GM19455 (cell line): ENCODE results near the gene CTNNBIP1.
"Not testable (repeated sequence)": the region's sequence is repeated elsewhere in the genome, so short reads cannot be mapped to it uniquely, and the experiment has no call there.

Experiments
- ATAC-seq: cut with Tn5 transposase; IDR thresholded peaks from one replicate; pipeline ENCODE4 v1.9.1; 2021; ENCODE audit not compliant: unreplicated experiment

The CTNNBIP1 gene

GRCh38 chr1:9809100-9809510, 101.0 kb downstream of the CTNNBIP1 start:
- ATAC-seq: no peak

- ATAC-seq: no peak
These were observed 101.6 kb downstream of the CTNNBIP1 start for GRCh38 chr1:9808459-9808858.

- ATAC-seq: no peak
These were observed 102.5 kb downstream of the CTNNBIP1 start for GRCh38 chr1:9807541-9807940.

GRCh38 chr1:9805972-9806371, 104.1 kb downstream of the CTNNBIP1 start:
- ATAC-seq: not testable (repeated sequence)

- no peak for ATAC-seq
These were observed 105.0 kb downstream of the CTNNBIP1 start for GRCh38 chr1:9805006-9805508.

GRCh38 chr1:9803003-9803918, 106.8 kb downstream of the CTNNBIP1 start:
- ATAC-seq: not testable (repeated sequence)

- no peak for ATAC-seq
These were observed 108.2 kb downstream of the CTNNBIP1 start for GRCh38 chr1:9801909-9802308.
